ENCODE results near the gene SMURF2. TPM values are rescaled to one million over a fixed set of nuclear protein-coding genes. Genes with fewer than 3 reads are reported as not detected.

SMURF2 gene
- total RNA-seq, 1 experiment from 2014 or later, result 35.3 TPM

GRCh38 chr17:64591944-64592343, 70.2 kb downstream of the SMURF2 start:
- Histone ChIP-seq H4K20me1 (ENCODE audit: control insufficient read depth, insufficient read depth, insufficient read length) (no peaks in the 10 kb centered on the region), H3K23me2 (ENCODE audit: insufficient read length, low read depth, low read length, poor library complexity, severe bottlenecking) (no peaks in the 10 kb centered on the region), H3K4me2 (ENCODE audit: insufficient read depth, insufficient read length, low read length) (no peak overlapping the region), H3K9me3 (ENCODE audit: control insufficient read depth, low read depth, low read length) (no peaks in the 10 kb centered on the region), H3K4ac (ENCODE audit: low read depth, low read length) (no peak overlapping the region), H2BK120ac (ENCODE audit: low read depth, low read length, poor library complexity, severe bottlenecking) (no peak overlapping the region), H2AFZ (ENCODE audit: low read length) (no peak overlapping the region), H3K14ac (ENCODE audit: insufficient read depth, low read length) (no peak overlapping the region), H2AK5ac (ENCODE audit: insufficient read length, low read length) (no peak overlapping the region), H3K56ac (ENCODE audit: insufficient read length, low read depth, low read length) (no peak overlapping the region), H3K27me3 (ENCODE audit: insufficient read depth, low read length) (no peaks in the 10 kb centered on the region), H3K79me2 (ENCODE audit: insufficient read depth, low read length) (peaks cover 2% of the 10 kb centered on the region; the same call in 1 of the 2 replicates), H2BK12ac (ENCODE audit: insufficient read length, low read depth, low read length) (no peak overlapping the region), H3K27ac (ENCODE audit: insufficient read length, low read depth, low read length) (no peak overlapping the region), H2BK20ac (ENCODE audit: low read depth, low read length, poor library complexity, severe bottlenecking) (no peak overlapping the region), H4K91ac (ENCODE audit: insufficient read length, low read depth, low read length) (no peak overlapping the region), H3K9ac (ENCODE audit: extremely low read depth, insufficient read length, low read length) (no peak overlapping the region), H3K79me1 (ENCODE audit: insufficient read depth, low read depth, low read length, poor library complexity, severe bottlenecking) (no peaks in the 10 kb centered on the region), H2BK15ac (ENCODE audit: low read depth, low read length) (no peak overlapping the region), H4K8ac (replicated peaks; ENCODE audit: insufficient read length, low read depth, low read length) (no peak overlapping the region), H4K5ac (ENCODE audit: insufficient read length, low read depth, low read length) (no peak overlapping the region), H2BK5ac (ENCODE audit: insufficient read length, low read length) (no peak overlapping the region), H3K4me1 (ENCODE audit: insufficient read depth, low read length) (no peaks in the 10 kb centered on the region), H3T11ph (ENCODE audit: low read length) (no peak overlapping the region), H3K23ac (ENCODE audit: insufficient read length, low read depth, low read length) (no peak overlapping the region), H3K18ac (ENCODE audit: insufficient read length, low read depth, low read length) (no peak overlapping the region)
- Mint-ChIP-seq H3K4me3 (no peak overlapping the region), H3K9me3 (no peaks in the 10 kb centered on the region), H3K27me3 (ENCODE audit: low read depth) (no peaks in the 10 kb centered on the region), H3K27ac (peak overlapping the region in 1 of 3 experiments; percentile 67; a peak in 2 of 7 replicates), H3K4me1 (no peaks in the 10 kb centered on the region; a peak in 1 of 4 replicates), H3K36me3 (ENCODE audit: insufficient read depth in 1 of 3, low read depth in 3 of 3) (peaks cover 4 to 19% (median 12%) of the 10 kb centered on the region in 3 experiments; a peak in 5 of 7 replicates)
- WGBS (ENCODE audit: extremely low coverage, insufficient read length, low lambda C conversion rate), result no CpG with 5 or more reads among the region's 1 CpG
- TF ChIP-seq, protein P1, sequence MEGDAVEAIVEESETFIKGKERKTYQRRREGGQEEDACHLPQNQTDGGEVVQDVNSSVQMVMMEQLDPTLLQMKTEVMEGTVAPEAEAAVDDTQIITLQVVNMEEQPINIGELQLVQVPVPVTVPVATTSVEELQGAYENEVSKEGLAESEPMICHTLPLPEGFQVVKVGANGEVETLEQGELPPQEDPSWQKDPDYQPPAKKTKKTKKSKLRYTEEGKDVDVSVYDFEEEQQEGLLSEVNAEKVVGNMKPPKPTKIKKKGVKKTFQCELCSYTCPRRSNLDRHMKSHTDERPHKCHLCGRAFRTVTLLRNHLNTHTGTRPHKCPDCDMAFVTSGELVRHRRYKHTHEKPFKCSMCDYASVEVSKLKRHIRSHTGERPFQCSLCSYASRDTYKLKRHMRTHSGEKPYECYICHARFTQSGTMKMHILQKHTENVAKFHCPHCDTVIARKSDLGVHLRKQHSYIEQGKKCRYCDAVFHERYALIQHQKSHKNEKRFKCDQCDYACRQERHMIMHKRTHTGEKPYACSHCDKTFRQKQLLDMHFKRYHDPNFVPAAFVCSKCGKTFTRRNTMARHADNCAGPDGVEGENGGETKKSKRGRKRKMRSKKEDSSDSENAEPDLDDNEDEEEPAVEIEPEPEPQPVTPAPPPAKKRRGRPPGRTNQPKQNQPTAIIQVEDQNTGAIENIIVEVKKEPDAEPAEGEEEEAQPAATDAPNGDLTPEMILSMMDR (conservative IDR thresholded peaks at IDR 0.05), result no peak
- DNase-seq, result no peak
